Renal cortical epithelial cell (primary cell): ENCODE data around the gene EEFSEC. TPM values are rescaled to one million over a fixed set of nuclear protein-coding genes. Genes with fewer than 3 reads are reported as not detected.

Experiments used
- DNase-seq: peaks from one replicate; pipeline ENCODE4 v3.0.0-alpha.2; 2011; ENCODE audit warnings: low read depth
- total RNA-seq: library from RNA; depleted of rRNA; stranded (reverse); fragments of >200 nt; gene quantifications from 2 replicates; pipeline ENCODE4 v1.2.3, GENCODE V29; 2014

Gene EEFSEC
- total RNA-seq, 1 donor from 2014 or later, result 7.6 TPM

- no peak for DNase-seq
These were observed 238.7 kb downstream of the EEFSEC start for GRCh38 chr3:128392021-128392420.

- no peak for DNase-seq
These were observed 239.7 kb downstream of the EEFSEC start for GRCh38 chr3:128392818-128393544.

- DNase-seq, result no peak
These were observed 240.8 kb downstream of the EEFSEC start for GRCh38 chr3:128394033-128394432.

DNA sequence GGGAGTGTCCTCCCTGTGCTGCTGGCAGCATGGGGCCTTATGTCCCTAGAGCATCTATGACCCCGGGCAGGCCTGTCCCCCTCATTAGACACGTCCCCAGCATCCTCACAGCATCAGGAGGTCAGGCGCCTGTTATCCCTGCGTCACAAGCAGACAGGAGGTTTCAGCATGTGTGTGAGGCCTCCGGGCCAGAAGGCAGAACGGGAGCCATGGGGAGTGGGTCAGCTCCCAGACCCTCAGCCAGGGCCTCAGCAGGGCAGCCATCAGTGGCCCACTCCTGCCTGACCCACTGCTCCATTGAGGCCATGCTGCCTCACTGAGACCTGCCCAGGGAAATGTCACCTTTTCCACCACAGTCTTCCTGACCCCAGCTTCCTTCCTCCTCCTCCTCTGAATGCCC, 241.8 kb downstream of the EEFSEC start:
- DNase-seq, result no peak

- DNase-seq, result no peak
These were observed 242.3 kb downstream of the EEFSEC start for GRCh38 chr3:128395500-128396162.

DNA sequence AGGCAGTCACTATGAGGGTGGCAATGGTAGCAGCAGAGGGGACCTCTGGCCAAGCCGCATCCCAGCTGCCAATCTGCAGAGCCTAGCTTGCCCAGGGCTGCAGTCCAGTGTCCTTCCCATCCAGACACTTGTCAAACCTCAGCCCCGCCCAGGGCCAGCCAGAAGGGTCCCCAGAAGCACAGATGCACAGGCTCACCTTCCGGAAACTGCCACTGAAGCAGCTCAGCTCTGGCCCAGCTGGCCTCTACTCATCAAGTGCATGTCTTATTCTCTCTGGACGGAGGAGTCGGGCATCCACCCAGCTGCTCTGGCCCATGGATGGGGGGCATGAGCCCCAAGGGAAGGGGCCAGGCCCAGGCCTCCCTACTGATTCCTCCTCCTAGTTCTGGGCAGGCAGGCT, 244.2 kb downstream of the EEFSEC start:
- no peak for DNase-seq

- DNase-seq, result no peak
These were observed 245.3 kb downstream of the EEFSEC start for GRCh38 chr3:128398586-128398985.

- no peak for DNase-seq
These were observed 246.1 kb downstream of the EEFSEC start for GRCh38 chr3:128399221-128399915.

DNA sequence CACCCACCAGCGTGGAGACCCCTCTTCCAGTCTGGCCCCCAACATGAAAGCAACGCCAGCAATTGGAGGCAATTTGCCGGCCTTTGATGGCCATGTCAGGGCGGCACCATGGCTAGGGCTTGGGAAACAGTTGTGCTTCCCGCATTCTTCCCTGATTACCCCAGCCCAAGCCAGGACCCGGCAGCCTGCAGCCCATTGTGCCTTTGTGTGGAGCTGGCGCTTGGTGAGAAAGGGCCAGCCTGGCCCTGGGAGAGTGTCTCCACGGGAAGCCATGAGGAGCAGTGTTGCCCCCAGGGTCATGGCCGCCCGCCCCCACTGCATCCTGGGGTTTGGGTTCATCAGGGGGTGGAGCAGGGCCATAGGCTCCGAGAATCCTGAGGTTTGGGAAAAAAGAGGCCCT, 247.4 kb downstream of the EEFSEC start:
- no peak for DNase-seq

DNA sequence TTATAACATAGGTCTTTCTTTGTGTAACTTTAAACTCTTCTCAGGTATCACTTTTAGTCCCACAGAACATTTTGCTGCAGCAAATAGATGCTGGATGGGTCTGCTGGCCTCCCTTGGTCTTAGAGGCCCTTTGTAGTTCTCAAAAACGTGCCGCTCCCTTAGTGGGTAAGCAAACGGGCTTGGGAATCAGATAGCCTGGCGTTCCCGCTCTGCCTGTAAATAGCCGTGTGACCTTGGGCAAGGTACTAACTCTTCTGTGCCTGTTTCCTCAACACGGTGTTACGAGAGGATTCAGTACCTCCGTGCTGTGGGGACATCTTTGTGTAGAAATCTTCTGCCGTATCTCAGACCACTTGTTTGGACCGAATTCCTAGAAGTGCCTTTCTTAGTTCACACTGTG, 249.0 kb downstream of the EEFSEC start:
- no peak for DNase-seq

- DNase-seq, result no peak
These were observed 249.7 kb downstream of the EEFSEC start for GRCh38 chr3:128402998-128403397.

DNA sequence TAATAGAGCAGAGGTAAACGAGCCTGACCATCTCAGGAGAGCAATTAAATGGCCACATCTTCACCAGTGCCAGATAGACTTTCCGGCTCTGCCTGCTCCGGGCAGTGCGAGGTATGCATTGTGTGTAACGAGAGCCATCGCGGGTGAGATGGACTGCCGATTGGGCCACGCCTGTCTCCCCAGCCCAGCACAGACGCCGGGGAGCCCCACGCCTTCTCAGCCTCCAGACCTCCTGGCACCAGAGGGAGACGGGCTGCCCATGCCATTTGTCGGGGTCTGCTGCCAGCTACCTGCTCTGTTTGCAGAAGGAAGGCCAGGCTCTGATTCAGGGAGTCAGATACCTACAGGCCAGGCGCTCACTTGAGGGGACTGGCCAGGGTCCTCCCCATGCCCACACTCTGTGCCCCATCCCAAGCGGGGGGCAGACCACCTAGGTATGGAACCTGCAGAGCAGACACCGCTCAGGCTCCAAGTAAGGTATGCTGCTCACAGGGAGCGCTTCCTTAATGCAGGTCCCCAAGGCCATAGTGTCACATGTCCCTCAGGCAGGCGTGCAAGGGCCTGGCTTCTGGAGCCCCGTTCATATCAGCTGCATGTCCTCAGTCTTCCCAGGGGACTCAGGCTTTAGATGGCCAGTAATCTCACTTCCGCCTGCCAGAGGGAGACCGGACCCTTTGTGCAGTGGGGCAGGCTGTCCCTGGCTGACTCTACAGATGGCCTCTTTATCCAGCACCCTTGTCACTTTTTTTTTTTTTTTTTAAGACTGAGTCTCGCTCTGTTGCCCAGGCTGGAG, 251.2 kb downstream of the EEFSEC start:
- no peak for DNase-seq

- no peak for DNase-seq
These were observed 252.4 kb downstream of the EEFSEC start for GRCh38 chr3:128405554-128406277.

DNA sequence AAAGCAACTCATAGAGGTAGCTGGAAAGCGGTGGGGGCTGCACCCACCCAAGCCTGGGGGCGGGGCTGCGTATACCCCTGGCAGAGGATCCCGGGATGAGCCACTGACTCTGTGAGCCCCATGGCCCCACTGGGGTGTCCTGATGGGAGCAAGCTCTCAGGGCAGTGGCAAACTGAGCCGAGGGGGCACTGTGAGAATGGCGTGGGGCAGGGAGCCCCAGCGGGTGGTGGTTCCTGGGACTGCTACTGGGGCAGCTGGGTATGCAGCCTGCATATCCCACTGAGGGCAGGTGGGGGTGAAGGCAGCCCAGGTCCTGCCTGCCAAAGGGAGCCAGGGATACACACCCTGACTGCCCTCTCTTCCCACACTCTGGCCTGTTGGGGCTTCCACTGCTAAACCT, 254.0 kb downstream of the EEFSEC start:
- DNase-seq, result no peak

DNA sequence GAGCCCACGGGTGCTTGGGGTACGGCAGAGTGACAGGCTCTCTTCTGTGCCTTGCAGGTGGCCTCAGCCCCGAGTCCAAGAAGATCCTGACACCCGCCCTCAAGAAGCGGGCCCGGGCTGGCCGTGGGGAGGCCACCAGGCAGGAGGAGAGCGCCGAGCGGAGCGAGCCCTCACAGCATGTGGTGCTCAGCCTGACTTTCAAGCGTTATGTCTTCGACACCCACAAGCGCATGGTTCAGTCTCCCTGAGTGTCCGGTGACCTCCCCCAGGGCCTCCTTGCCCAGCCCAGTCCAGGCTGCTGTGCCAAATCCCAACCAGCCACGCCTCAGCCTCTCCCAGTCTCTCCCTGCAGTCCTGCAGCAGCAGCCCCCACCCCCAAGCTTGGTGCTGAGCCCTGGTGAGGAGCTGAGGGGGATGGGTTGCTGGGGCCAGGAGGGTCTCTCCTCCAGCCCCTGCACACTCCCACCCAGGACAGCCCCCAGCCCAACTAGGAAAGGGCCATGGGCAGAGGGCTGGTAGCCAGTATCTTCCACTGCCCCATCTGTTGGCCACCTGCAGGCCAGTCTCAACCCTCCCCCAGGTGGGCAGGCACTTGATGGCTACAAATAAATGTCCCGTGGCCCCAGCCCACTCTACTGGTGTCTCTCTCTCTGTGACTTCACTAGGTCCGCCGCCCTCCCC, 254.9 kb downstream of the EEFSEC start:
- no peak for DNase-seq

DNA sequence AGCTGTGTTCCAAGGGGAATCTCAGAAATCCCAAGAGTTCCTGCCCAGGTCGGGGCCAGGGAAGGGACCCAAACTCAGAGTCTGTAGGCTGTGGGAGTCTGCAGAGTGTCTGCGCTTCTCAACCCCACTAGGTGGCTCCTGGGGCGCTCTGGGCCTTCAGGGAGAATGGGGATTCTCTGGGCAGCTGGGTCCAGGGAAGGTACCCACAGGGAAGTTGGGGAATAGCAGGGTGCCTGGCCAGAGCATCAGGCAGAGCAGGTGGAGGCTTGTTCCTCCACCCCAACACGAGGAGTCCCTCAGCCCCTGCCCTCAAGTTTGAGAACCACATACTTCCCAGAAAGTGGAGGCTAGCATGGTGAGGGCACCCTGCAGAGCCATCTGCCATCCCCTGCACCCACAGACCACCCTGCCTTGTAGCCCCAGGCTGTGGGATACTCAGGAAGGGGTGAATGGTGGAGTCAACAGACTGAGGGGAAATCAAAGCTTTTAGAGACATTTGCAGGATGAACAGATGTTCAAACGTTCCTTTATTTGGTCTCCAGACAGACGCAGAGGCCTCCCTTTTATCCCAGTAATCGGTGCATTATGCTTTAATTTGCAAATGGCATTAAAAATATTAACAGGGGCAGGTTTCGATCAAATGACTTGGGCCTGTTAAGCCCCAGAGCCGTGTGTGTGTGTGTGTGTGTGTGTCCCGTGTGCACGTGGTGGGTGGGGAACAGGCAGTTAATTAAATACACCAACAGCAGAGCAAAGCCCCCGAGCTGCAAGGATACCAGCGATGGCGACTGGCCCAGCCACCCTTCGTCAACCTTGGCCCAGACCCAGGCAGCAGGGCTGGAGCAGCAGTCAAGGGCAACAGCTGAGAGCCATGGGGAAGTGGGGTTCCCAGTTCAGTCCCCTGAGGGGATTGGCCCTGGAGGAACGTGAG, 255.7 kb downstream of the EEFSEC start:
- no peak for DNase-seq

DNA sequence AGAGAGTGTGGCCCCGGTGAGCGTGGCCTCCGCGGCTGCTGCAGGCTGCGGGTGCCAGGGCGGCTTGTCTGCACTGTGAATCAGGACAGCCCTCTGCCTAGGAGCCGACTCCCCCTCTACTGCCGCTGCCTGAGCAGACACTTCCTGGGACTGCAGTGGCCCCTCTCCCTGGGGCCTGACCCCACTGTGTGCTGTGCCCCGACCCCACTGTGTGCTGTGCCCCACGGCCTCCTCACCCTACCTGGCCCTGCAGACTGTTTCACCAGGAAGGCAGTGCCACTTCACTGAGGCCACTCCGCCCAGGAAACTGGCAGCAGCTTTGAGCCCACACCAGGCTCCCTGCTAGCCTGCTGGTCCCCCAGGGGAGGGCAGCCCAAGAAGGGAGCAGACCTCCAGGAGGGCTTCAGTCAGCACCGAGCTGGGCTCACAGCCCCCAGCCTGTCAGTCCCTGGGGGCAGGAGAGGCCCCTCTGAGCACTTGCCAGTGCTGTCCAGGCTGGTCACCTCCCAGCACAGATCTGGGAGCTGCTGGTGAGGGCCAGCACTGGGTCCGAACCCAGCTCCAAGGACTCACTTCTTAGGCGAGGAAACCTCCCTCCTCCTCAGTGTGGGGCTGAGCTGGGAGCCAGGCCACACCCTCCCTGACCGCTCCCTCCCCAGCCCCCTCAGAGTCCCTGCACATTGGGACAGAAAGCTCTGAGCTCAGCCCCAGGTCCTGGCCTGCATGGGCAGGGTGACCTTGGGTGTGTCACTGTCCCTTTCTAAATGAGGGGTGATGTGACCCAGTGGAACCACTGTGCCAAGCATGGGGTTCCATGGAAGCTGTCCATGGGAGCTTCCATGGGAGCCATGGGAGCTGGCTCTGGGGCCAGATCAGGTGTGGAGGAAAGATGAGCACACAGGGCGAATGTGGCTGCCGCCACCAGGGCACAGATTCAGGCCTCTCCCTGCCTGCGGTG, 256.6 kb downstream of the EEFSEC start:
- no peak for DNase-seq
